Activated naive CD8-positive, alpha-beta T cell treated with anti-CD3 and anti-CD28 coated beads for 36 hours (primary cell): ENCODE measurements around the gene SEZ6L. TPM values are rescaled to one million over a fixed set of nuclear protein-coding genes. Genes with fewer than 3 reads are reported as not detected.

Source experiments
- DNase-seq: peaks from one replicate; pipeline ENCODE4 v3.0.0; 2021
- H3K27ac Mint-ChIP-seq: one replicate; pipeline ENCODE4 v1.8.0; 2022; ENCODE audit warnings: mild to moderate bottlenecking, moderate library complexity, mixed read lengths
- H3K27me3 Mint-ChIP-seq: one replicate; pipeline ENCODE4 v1.8.0; 2022; ENCODE audit warnings: mild to moderate bottlenecking, mixed read lengths
- H3K36me3 Mint-ChIP-seq: one replicate; pipeline ENCODE4 v1.8.0; 2021; ENCODE audit warnings: mild to moderate bottlenecking, mixed read lengths
- H3K4me1 Mint-ChIP-seq: one replicate; pipeline ENCODE4 v1.8.0; 2021; ENCODE audit warnings: mixed read lengths
- H3K4me3 Mint-ChIP-seq: one replicate; pipeline ENCODE4 v1.8.0; 2022; ENCODE audit warnings: mild to moderate bottlenecking, moderate library complexity, mixed read lengths
- H3K9me3 Mint-ChIP-seq: one replicate; pipeline ENCODE4 v1.8.0; 2022; ENCODE audit warnings: mixed read lengths
- total RNA-seq, 2 experiments: library from RNA; stranded (reverse); gene quantifications; one replicate each; pipeline ENCODE4 v1.2.3, GENCODE V29; 2021

The SEZ6L gene
- total RNA-seq, 2 experiments from 2014 or later, result not detected

DNA sequence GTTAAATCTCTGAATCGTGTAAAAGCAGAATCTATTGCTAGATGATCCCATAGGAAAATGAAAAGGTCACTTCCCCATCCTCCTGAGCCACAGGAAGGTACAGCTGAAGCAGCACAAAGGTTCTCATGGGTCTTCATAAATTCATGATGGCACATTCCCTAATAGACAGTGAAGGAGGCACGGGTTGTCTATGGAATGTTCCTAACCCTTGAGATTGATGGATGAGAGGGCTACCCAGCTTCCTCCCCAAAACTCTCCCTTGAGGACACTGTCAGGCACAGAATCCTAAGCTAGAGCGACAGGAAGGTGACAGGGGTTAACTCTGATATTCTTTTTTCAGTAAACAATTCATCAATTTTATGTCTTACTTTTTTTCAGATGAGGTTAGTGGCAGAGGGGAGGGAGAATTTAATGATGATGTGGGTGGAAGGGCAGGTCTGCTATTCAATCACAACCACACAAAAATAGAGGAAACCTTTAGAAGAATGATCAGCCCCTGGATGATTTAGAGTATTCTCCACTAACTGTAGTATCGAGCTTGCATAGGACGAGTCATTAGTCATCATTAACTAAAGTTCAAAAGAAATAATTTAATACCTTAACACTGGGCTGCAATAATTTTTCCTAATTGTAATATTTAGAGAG is 33.1 kb downstream of the SEZ6L start:
- Mint-ChIP-seq H3K27me3 (peaks cover 8% of the 10 kb centered on the region), H3K36me3 (no peaks in the 10 kb centered on the region), H3K9me3 (no peaks in the 10 kb centered on the region), H3K4me3 (no peak overlapping the region), H3K27ac (no peak overlapping the region), H3K4me1 (no peaks in the 10 kb centered on the region)
- no peak for DNase-seq

DNA sequence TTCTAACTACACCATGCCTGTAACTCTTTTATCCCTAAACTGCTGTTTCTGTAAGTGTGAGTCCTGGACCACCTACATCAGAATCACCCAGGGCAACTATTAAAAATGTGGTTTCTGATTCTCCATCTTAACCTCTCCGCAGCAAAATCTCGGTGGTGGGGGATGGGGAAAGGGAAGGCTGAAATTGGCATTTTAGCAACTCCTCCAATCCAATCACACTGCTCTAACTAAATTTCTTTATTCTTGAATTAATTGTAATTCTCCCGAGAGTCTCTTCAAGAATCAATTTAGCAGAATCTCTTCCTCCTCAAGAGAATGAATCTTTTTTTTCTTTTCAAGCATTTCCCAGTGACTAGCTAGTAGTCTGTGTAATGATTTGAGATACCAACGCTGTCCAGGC is 36.2 kb downstream of the SEZ6L start:
- Mint-ChIP-seq H3K27me3 (peaks cover 20% of the 10 kb centered on the region), H3K4me3 (no peak overlapping the region), H3K27ac (no peak overlapping the region), H3K9me3 (peaks cover 4% of the 10 kb centered on the region), H3K4me1 (no peaks in the 10 kb centered on the region), H3K36me3 (no peaks in the 10 kb centered on the region)
- no peak for DNase-seq

DNA sequence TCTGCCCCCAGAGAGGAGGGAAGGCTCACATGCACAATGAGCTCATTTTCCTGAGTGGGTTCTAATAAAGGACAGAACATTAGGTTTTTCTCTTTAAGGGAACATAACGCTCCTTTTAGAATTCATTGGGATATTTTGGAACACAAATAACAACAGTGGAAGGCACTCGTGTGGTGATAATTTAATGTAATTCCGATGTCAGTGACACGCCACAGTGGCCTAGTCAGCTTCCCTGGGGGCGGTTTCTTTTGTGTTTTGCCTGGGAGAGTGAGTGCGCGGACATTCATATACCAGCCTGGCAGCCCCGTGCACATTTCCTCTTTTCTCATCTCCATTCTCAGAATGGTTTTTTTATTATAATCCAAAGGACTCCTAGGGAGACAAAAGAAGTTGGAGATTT is 41.1 kb downstream of the SEZ6L start:
- no peak overlapping the region for H3K27ac Mint-ChIP-seq
- H3K4me1 Mint-ChIP-seq, result no peaks in the 10 kb centered on the region
- H3K36me3 Mint-ChIP-seq, result no peaks in the 10 kb centered on the region
- no peak for DNase-seq
- H3K9me3 Mint-ChIP-seq, result peaks cover 4% of the 10 kb centered on the region
- H3K27me3 Mint-ChIP-seq, result peaks cover 32% of the 10 kb centered on the region
- no peak overlapping the region for H3K4me3 Mint-ChIP-seq

DNA sequence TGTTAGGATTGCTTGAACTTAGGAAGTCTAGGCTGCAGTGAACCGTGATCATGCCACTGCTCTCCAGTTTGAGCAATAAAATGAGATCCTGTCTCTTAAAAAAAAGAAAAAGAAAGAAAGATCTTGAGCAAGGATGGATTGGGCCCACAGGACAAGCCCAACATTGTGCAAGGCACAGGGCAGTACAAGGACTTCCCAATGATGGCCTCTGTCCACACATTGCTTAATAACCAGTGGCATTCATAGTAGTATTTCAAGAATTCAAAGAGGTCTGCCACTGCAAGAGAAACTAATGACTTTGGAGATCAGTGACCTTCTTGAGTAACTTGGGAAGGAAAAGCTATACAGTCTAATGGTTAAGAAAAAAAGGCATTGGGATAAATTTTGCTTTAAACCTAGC is 44.6 kb downstream of the SEZ6L start:
- H3K36me3 Mint-ChIP-seq, result no peaks in the 10 kb centered on the region
- no peak overlapping the region for H3K27ac Mint-ChIP-seq
- no peaks in the 10 kb centered on the region for H3K4me1 Mint-ChIP-seq
- H3K27me3 Mint-ChIP-seq, result peaks cover 37% of the 10 kb centered on the region
- DNase-seq, result no peak
- no peak overlapping the region for H3K4me3 Mint-ChIP-seq
- H3K9me3 Mint-ChIP-seq, result peaks cover 4% of the 10 kb centered on the region

DNA sequence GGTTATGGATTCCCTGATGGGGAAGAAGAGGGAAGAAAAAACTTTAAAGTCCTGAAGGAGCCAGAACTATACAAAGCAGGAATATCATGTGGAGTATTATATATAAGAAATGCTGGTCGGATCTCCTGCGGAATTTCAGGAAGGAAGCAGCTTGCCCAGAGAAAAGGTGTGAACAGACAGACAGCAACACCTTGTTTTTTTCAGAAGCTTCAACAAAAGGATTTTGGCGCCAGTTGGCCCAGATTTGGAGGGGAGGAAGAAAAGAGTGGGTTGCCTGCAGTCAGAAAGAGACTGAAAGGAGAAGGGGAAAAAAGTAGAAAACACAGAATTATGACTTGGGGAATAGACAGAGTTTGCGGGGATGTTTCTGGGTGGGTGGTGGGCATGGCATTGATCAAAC is 45.2 kb downstream of the SEZ6L start:
- no peaks in the 10 kb centered on the region for H3K36me3 Mint-ChIP-seq
- peaks cover 32% of the 10 kb centered on the region for H3K27me3 Mint-ChIP-seq
- H3K9me3 Mint-ChIP-seq, result peaks cover under 1% of the 10 kb centered on the region
- H3K4me3 Mint-ChIP-seq, result no peak overlapping the region
- H3K4me1 Mint-ChIP-seq, result no peaks in the 10 kb centered on the region
- no peak overlapping the region for H3K27ac Mint-ChIP-seq
- no peak for DNase-seq

DNA sequence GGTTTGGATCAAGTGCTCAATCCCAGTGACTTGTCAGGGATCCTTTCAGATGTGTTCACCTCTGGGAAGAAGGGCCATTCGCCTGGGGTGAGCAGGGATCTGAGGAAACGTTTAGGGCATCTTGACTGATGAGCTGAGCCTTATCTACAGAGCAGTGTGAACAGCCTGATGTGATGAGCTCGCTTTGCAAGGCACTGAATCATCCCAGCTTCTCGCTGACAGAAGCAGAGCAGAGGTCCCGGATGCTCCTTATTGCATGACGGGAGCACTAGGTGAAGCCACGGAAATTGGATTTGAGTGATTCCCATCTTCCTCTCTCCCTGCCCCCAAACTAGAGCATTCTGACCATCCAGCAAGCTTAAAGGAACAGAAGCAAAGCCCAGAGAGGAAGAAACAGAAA is 46.5 kb downstream of the SEZ6L start:
- peaks cover 22% of the 10 kb centered on the region for H3K27me3 Mint-ChIP-seq
- DNase-seq, result no peak
- no peaks in the 10 kb centered on the region for H3K9me3 Mint-ChIP-seq
- no peaks in the 10 kb centered on the region for H3K4me1 Mint-ChIP-seq
- H3K36me3 Mint-ChIP-seq, result no peaks in the 10 kb centered on the region
- no peak overlapping the region for H3K27ac Mint-ChIP-seq
- H3K4me3 Mint-ChIP-seq, result no peak overlapping the region

DNA sequence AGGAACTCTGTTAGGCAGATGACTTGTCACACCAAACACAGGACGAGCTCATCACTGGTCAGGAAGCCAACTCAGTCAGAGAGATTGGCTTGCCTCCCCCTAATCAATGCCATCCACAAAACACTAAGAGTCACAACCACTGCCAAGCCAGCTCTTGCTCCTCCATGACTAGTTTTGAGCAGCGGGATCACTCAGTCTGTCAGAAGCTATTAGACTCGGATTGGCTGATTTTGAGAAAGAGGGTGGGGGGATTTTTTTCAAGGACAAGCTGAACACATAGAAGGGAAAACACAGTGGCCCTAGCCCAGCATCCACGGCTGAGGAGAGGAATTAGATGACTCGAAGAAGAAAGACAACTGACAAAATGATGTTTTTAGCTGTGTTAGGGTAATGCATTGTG is 55.9 kb downstream of the SEZ6L start:
- H3K4me1 Mint-ChIP-seq, result no peaks in the 10 kb centered on the region
- H3K27ac Mint-ChIP-seq, result no peak overlapping the region
- no peaks in the 10 kb centered on the region for H3K27me3 Mint-ChIP-seq
- H3K9me3 Mint-ChIP-seq, result no peaks in the 10 kb centered on the region
- H3K4me3 Mint-ChIP-seq, result no peak overlapping the region
- no peak for DNase-seq
- no peaks in the 10 kb centered on the region for H3K36me3 Mint-ChIP-seq

DNA sequence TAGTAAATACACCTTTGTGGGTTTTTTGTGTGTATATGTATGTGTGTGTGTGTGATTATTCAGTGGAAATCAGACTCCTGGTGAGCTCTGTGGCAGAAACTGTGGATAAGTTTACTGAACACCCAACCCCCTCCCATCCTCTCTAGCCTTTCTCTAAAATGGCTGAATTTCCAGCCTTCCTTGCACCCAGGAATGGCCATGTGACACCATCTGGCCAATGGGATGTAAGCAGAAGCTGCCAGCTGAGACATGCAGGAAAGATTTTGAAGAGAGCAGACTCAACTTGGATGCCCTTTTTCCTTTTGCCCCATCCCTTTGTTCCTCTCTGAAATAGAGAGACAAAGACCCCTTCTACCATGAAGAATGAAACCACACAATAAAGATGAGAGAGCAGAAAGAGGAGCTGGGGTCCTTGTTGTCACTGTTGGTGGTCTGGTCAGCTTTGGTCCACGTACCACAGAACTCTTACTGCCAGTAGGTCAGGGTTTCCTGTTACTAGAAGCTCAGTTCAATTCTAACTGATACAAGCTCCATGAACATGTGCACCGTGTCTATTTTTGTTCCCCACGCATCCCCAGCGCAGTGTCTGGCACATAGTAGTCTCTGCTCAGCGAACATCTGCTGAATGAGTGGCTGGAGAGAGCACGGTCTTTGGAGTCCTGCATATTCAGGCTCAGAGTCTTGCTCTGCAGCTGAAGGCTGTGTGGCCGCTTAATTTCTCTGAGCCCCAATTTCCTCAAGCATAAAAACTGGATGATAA is 57.5 kb downstream of the SEZ6L start:
- no peak for DNase-seq
- Mint-ChIP-seq H3K36me3 (no peaks in the 10 kb centered on the region), H3K4me1 (no peaks in the 10 kb centered on the region), H3K4me3 (no peak overlapping the region), H3K9me3 (no peaks in the 10 kb centered on the region), H3K27me3 (no peaks in the 10 kb centered on the region), H3K27ac (no peak overlapping the region)

DNA sequence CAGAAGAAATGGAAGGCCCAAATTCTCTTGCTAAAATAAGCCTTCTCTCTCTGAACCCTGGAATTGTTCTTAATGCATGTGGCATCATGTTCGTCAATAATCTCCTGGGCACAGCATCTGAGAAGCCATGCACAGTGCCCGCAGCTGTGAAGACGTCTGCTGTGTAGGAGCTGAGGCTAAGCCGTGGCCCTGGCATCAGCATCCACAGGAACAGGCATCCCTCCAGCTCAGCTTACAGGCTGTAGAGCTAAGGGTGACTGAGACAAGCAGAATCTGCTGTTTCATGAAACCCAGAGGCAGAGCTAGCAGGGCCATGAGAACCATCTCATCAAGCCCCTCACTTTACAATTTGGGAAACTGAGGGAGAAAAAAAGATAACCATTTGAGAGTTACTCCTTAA is 60.6 kb downstream of the SEZ6L start:
- Mint-ChIP-seq H3K4me1 (no peaks in the 10 kb centered on the region), H3K36me3 (no peaks in the 10 kb centered on the region), H3K4me3 (no peak overlapping the region), H3K27ac (no peak overlapping the region), H3K9me3 (no peaks in the 10 kb centered on the region), H3K27me3 (peaks cover 16% of the 10 kb centered on the region)
- DNase-seq, result no peak

DNA sequence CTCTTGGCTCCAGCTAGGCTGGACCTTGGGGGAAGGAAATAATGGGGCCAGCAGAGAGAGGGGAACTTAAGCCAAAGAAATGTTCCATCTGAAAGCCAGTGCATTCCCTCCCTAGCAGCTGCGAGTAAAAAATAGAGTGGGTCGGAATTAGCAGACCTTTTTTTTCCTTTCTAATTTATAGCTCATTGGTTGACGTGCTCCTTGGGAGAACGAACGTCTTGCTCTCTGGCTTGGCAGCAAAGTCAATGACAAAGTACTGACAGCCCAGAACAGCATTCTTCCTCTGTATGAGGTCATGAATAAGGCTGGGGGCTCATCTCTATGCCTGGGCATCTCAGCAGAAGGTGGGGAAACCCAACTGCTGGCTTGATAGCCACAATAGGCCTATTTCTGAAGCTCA is 65.0 kb downstream of the SEZ6L start:
- no peak overlapping the region for H3K27ac Mint-ChIP-seq
- no peaks in the 10 kb centered on the region for H3K36me3 Mint-ChIP-seq
- H3K9me3 Mint-ChIP-seq, result no peaks in the 10 kb centered on the region
- DNase-seq, result no peak
- H3K4me1 Mint-ChIP-seq, result no peaks in the 10 kb centered on the region
- H3K27me3 Mint-ChIP-seq, result peaks cover 20% of the 10 kb centered on the region
- no peak overlapping the region for H3K4me3 Mint-ChIP-seq

DNA sequence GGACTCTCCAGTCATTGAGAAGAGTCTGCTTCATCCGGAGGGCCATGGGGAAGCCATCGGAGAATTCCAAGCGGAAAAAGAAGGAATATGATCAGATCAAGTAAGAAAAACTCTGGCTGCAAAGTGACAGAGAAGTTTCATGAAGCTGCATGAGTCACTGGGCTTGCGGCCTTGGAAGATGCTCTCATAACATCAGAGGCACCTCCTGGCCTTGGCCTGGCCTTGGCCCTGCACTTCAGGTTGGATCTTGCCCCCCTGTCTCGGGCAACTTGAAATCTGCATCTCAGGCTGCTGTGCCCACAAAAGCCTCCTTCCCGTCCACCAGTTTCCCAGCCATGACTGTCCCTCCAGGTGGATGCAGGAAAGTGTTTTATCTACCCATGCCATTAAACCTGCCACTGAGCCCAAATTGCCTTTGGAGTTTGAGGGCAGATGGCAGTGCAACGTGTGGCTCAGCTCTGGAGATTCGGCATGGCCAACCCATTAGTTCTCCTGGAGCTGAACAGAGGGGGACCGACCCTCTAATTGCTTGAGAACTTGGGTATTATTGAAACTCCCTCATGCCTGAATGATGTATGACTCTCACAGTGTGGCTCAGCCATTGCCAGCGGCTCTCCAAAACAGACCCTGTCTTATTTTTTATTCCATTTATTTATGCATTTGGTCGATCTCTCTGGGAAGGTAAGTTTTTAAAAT is 66.7 kb downstream of the SEZ6L start:
- H3K27me3 Mint-ChIP-seq, result peaks cover 24% of the 10 kb centered on the region
- H3K27ac Mint-ChIP-seq, result no peak overlapping the region
- H3K36me3 Mint-ChIP-seq, result no peaks in the 10 kb centered on the region
- no peak for DNase-seq
- no peaks in the 10 kb centered on the region for H3K9me3 Mint-ChIP-seq
- no peak overlapping the region for H3K4me3 Mint-ChIP-seq
- H3K4me1 Mint-ChIP-seq, result no peaks in the 10 kb centered on the region

DNA sequence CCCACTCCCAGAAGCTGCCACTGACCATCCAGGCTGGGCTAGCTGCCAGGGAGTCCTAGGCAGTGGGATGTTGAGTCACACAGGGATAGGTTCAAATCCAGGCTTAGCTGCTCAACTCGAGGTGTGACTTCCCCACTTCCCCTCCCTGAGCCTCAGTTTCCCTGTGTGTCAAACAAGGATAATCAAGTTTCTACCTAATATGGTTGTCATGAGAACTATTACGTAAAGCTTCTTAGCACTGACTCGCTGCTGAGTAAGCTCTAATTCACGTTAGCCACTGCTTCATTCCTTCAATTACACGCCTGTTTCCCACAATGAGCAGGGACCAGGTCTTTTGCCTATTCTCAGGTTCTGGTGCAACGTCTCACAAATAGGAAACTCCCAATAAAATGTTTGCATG is 67.7 kb downstream of the SEZ6L start:
- DNase-seq, result no peak

DNA sequence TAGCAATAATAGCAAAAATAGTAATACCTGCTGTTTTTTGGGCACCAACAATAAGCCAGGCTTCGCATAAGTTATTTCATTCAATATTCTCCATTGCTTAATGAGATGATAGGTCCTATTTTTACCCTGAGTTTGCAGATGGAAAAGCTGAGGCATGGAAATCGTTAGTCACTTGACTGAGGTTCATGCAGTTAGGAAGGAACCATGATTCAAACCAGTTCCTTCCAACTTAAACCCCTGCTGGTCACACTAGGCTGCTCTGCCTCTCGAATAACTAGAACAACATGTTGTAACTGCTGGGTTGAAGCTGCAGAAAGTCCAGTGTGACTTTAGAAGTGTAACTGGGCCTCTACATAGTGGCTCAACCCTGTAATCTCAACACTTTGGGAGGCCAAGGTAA is 69.3 kb downstream of the SEZ6L start:
- no peaks in the 10 kb centered on the region for H3K9me3 Mint-ChIP-seq
- H3K27me3 Mint-ChIP-seq, result peaks cover 14% of the 10 kb centered on the region
- no peak overlapping the region for H3K27ac Mint-ChIP-seq
- no peaks in the 10 kb centered on the region for H3K4me1 Mint-ChIP-seq
- no peak overlapping the region for H3K4me3 Mint-ChIP-seq
- no peaks in the 10 kb centered on the region for H3K36me3 Mint-ChIP-seq
- DNase-seq, result no peak

More for the DNA sequence above, 67.7 kb downstream of the SEZ6L start:
- Mint-ChIP-seq H3K27me3 (peaks cover 24% of the 10 kb centered on the region), H3K27ac (no peak overlapping the region), H3K4me3 (no peak overlapping the region), H3K9me3 (no peaks in the 10 kb centered on the region), H3K36me3 (no peaks in the 10 kb centered on the region), H3K4me1 (no peaks in the 10 kb centered on the region)

DNA sequence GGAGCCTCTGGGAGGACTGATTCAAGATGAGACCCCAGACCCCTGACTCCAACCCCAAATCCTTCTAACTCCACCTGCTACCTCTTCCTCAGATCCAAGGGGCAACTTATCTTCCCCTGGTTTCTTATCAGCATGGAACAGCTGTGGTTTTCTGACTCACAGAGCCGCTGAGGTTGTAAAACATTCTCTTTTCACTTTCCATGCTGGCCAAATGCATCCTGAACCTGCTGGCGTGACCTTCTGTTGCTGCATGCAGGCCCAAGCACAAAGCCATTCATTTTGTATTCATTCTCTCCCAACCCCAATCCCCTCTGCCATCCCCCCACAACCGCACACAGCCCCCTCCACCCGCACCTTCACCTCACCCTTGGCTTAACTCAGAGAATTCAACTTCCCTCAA is 70.3 kb downstream of the SEZ6L start:
- H3K4me3 Mint-ChIP-seq, result no peak overlapping the region
- H3K4me1 Mint-ChIP-seq, result no peaks in the 10 kb centered on the region
- H3K27ac Mint-ChIP-seq, result no peak overlapping the region
- no peaks in the 10 kb centered on the region for H3K36me3 Mint-ChIP-seq
- no peaks in the 10 kb centered on the region for H3K9me3 Mint-ChIP-seq
- peaks cover 8% of the 10 kb centered on the region for H3K27me3 Mint-ChIP-seq
- DNase-seq, result no peak

DNA sequence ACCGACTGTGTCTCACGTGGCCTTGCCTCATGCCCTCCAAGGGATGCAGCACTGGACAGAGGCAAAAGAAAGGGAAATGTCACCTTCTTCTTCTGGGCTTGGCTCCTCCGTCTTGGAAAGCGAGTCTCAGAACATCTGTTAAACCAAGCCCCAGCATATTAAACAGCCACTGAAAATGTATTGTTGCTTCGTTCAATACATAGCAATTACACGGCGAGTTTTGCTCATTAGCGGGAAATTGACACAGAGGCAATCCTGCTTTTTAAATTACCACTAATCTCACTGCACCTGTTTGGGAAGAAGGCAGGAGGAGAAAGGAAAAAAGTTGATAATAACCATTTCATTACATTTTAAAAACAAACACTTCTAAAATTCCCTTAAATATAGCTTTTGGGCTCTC is 72.1 kb downstream of the SEZ6L start:
- no peaks in the 10 kb centered on the region for H3K9me3 Mint-ChIP-seq
- H3K4me1 Mint-ChIP-seq, result no peaks in the 10 kb centered on the region

DNA sequence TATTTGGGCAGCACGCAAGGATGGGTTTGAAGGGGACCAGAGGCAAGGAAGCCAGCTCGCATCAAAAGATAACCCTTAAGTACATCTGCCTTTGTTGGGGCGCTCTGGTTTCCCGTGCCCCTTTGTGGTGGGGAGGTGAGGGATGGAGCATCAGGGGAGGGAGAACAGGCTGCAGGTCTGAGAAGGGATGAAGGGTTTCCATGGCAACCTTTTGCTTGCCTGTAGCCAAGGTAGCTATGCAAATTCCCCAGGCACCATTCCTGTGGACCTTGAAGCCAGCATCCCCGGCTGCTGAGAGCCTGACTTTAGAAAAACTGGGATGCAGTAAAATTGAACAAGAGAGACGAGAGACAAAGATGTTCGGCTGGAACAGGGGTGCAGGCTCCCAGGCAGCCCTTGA is 75.7 kb downstream of the SEZ6L start:
- no peak overlapping the region for H3K4me3 Mint-ChIP-seq
- H3K27me3 Mint-ChIP-seq, result peaks cover 2% of the 10 kb centered on the region
- H3K9me3 Mint-ChIP-seq, result no peaks in the 10 kb centered on the region
- H3K4me1 Mint-ChIP-seq, result no peaks in the 10 kb centered on the region
- no peak for DNase-seq
- no peak overlapping the region for H3K27ac Mint-ChIP-seq
- no peaks in the 10 kb centered on the region for H3K36me3 Mint-ChIP-seq

More for the DNA sequence above, 72.1 kb downstream of the SEZ6L start:
- Mint-ChIP-seq H3K27me3 (peaks cover 8% of the 10 kb centered on the region), H3K27ac (no peak overlapping the region), H3K36me3 (no peaks in the 10 kb centered on the region), H3K4me3 (no peak overlapping the region)
- DNase-seq, result no peak
